Upper lobe of left lung (tissue), 6 donors: ENCODE data around the gene KDM2B. TPM values are rescaled to one million over a fixed set of nuclear protein-coding genes. Genes with fewer than 3 reads are reported as not detected.

ENCODE experiments used
- ATAC-seq, 2 donors: fragments of 200-7000 bp; cut with Tn5 transposase; one replicate each; pipeline ENCODE4 v1.9.1; 2022; ENCODE audit warnings: mild to moderate bottlenecking in 2 of 2, moderate library complexity in 2 of 2; ENCODE audit not compliant: low FRiP score in 2 of 2
- DNase-seq, 2 donors: peaks; one replicate each; pipeline ENCODE4 v3.0.0-alpha.2; 2019 to 2020
- H3K27ac ChIP-seq, 4 donors: fragments of 200-600 bp; sonication (generic); one replicate each; pipeline ENCODE4 v1.5.1; 2016 to 2019
- H3K27me3 ChIP-seq, 4 donors: fragments of 200-600 bp; sonication (generic); one replicate each; pipeline ENCODE4 v1.5.1; 2017 to 2019
- H3K36me3 ChIP-seq, 4 donors: fragments of 200-600 bp; sonication (generic); one replicate each; pipeline ENCODE4 v1.5.1; 2016 to 2019
- H3K4me1 ChIP-seq, 4 donors: fragments of 200-600 bp; sonication (generic); one replicate each; pipeline ENCODE4 v1.5.1; 2018 to 2019
- H3K4me3 ChIP-seq, 4 donors: fragments of 200-600 bp; sonication (generic); one replicate each; pipeline ENCODE4 v1.5.1; 2017 to 2019; ENCODE audit warnings: mild to moderate bottlenecking in 2 of 4, moderate library complexity in 1 of 4
- H3K9me3 ChIP-seq, 4 donors: fragments of 200-600 bp; sonication (generic); one replicate each; pipeline ENCODE4 v1.5.1; 2018 to 2019
- EP300 ChIP-seq, 4 donors: sonication (generic); formaldehyde crosslinking; IDR thresholded peaks; one replicate each; pipeline ENCODE4 v1.5.1; 2017; ENCODE audit warnings: antibody characterized with exemption in 4 of 4, control low read depth in 2 of 4
- POLR2A ChIP-seq, 4 donors: fragments of 450-650 bp; IDR thresholded peaks; one replicate each; pipeline ENCODE4 v1.5.1; 2016 to 2017; ENCODE audit warnings: antibody characterized with exemption in 4 of 4, mild to moderate bottlenecking in 2 of 4
- POLR2AphosphoS5 ChIP-seq, 2 donors: sonication (generic); formaldehyde crosslinking; IDR thresholded peaks; one replicate each; pipeline ENCODE4 v1.5.1; 2017; ENCODE audit warnings: antibody characterized with exemption in 2 of 2
- WGBS, 2 donors: methylation state at CpG; one replicate each; pipeline ENCODE4 v1.1.5; 2017 to 2018; 5-methylcytosine and 5-hydroxymethylcytosine counted together
- total RNA-seq, 6 donors: library from RNA; depleted of rRNA in 4 of 6; stranded (reverse); fragments of >200 nt in 4 of 6; gene quantifications; one replicate each; pipeline versions ENCODE4 v1.1.0 to v1.2.1, GENCODE V29; 2016 to 2021
- TF ChIP-seq, protein P1 (sequence below), 6 experiments: fragments of 450-650 bp in 4 of 6; fragments of 200-600 bp in 2 of 6; sonication (generic) in 2 of 6; IDR thresholded peaks; one replicate each; pipeline ENCODE4 v1.5.1; 2016 to 2019; ENCODE audit warnings: antibody characterized with exemption in 6 of 6
- donor health status: DM: no; HTN: no; CAD: no; lungs with moderate emphysema.
- donor health status: DM: no; HTN: yes; CAD: no; lungs with severe emphysema.

Gene KDM2B
- total RNA-seq, 6 donors from 2014 or later, result 29.5 to 81.7 (median 34.2) TPM

DNA sequence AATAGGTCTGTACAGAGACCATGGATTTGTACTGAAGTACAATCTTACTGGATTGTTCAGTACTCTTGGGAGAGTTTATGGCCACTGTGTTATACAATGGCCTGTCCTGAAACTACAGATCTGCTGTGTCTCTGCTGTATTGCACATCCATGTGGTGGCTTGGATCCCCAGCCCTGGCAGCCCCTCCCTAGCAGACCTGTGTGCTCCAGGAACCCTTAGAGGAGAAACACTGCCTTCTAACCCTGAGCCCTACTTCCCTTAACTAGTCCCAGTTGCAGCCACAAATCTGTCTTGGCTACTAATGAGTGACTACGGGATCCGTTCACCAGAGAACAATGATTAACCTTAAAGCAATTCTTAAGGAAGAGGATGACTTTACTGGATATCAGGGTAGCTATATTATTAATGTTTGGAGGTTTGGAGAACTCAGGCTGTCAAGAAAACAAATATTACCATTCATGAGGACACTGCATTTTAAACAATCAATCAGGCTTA, 153.2 kb downstream of the KDM2B start:
- no peak overlapping the region for H3K4me3 ChIP-seq
- no peak for TF ChIP-seq POLR2A (IDR thresholded peaks at IDR 0.05)
- TF ChIP-seq, protein P1, sequence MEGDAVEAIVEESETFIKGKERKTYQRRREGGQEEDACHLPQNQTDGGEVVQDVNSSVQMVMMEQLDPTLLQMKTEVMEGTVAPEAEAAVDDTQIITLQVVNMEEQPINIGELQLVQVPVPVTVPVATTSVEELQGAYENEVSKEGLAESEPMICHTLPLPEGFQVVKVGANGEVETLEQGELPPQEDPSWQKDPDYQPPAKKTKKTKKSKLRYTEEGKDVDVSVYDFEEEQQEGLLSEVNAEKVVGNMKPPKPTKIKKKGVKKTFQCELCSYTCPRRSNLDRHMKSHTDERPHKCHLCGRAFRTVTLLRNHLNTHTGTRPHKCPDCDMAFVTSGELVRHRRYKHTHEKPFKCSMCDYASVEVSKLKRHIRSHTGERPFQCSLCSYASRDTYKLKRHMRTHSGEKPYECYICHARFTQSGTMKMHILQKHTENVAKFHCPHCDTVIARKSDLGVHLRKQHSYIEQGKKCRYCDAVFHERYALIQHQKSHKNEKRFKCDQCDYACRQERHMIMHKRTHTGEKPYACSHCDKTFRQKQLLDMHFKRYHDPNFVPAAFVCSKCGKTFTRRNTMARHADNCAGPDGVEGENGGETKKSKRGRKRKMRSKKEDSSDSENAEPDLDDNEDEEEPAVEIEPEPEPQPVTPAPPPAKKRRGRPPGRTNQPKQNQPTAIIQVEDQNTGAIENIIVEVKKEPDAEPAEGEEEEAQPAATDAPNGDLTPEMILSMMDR (IDR thresholded peaks at IDR 0.05), result no peak
- no peak for TF ChIP-seq EP300 (IDR thresholded peaks at IDR 0.05)
- no peak for TF ChIP-seq POLR2AphosphoS5 (IDR thresholded peaks at IDR 0.05)
- WGBS, 2 donors, result 78 to 79% methylated on average over 2 of the region's 2 CpGs
- DNase-seq (no peak), ATAC-seq (no peak)
- H3K27me3 ChIP-seq, result no peaks in the 10 kb centered on the region
- no peak overlapping the region for H3K27ac ChIP-seq
- peaks cover 26 to 96% (median 56%) of the 10 kb centered on the region in 4 donors for H3K36me3 ChIP-seq
- H3K4me1 ChIP-seq, result no peaks in the 10 kb centered on the region
- no peaks in the 10 kb centered on the region for H3K9me3 ChIP-seq

DNA sequence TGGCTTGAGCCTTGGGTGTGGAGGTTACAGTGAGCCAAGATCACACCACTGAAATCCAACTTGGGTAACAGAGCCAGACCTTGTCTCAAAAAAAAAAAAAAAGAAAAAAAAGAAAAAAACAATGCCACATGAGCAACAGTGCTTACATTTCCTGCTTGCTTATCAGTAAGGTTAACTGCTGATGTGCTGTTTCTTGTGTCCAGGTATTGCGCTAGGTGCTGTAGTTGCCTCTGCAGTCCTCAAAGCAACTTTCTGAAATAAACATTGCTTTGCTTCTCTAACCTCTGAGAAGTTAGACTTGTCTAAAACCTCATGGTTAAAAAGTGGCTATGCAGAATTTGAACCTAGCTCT, 156.2 kb downstream of the KDM2B start:
- peaks cover 21 to 97% (median 51%) of the 10 kb centered on the region in 4 donors for H3K36me3 ChIP-seq
- no peak for DNase-seq

DNA sequence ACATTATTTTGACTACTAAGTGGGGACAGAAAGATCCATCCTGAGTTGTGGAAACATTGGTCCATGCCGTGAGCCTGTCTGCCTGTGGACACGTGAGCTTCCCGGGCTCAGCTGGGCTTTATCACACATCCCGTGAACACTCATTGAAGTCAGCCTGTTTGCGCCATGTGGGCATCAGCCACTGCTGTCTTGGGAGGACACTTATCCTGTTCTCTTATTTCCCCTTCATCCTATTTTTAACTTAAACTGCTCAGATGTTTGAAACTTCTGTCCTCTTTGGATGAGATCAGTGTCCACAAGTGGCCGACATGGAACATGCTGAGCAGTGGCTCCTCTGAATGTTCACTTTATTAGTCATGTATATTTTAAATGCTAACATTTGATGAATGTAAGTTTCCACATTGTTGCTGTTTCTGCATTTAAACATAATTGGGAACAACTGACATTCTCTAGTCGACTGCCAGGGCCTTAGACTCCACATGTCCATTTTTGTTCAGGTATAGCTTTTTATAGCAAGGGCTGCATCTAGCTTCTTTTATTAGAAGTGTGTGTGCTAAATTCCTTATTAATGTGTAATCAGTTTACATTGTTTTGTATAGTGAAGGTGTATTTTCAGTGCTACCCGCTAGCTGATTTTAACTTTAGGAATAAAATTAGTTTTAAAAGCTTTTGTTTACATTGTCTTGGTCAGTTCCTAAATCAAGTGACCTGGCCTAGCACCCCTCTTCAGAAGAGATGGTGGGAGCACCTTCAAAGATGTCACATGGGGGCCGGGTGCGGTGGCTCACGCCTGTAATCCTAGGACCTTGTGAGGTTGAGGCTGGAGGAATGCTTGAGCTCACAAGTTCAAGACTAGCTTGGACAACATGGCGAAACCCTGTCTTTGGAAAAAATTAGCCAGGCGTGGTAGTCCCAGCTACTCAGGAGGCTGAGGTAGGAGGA, 156.9 kb downstream of the KDM2B start:
- Histone ChIP-seq H3K27ac (no peak overlapping the region), H3K9me3 (no peaks in the 10 kb centered on the region), H3K27me3 (no peaks in the 10 kb centered on the region), H3K36me3 (peaks cover 24 to 97% (median 51%) of the 10 kb centered on the region in 4 donors), H3K4me1 (no peaks in the 10 kb centered on the region), H3K4me3 (no peak overlapping the region)
- WGBS, 2 donors, result 91 to 92% methylated on average over 13 of the region's 13 CpGs
- DNase-seq (no peak), ATAC-seq (no peak)
- TF ChIP-seq POLR2AphosphoS5 (IDR thresholded peaks at IDR 0.05) (no peak), POLR2A (IDR thresholded peaks at IDR 0.05) (no peak), EP300 (IDR thresholded peaks at IDR 0.05) (no peak)
- TF ChIP-seq, protein P1 (IDR thresholded peaks at IDR 0.05), result no peak

More for the DNA sequence above, 156.2 kb downstream of the KDM2B start:
- TF ChIP-seq EP300 (IDR thresholded peaks at IDR 0.05), result no peak
- TF ChIP-seq, protein P1 (IDR thresholded peaks at IDR 0.05), result no peak
- TF ChIP-seq POLR2A (IDR thresholded peaks at IDR 0.05), result no peak
- no peak for TF ChIP-seq POLR2AphosphoS5 (IDR thresholded peaks at IDR 0.05)
- H3K27me3 ChIP-seq, result no peaks in the 10 kb centered on the region
- no peaks in the 10 kb centered on the region for H3K9me3 ChIP-seq
- 95 to 100% methylated on average over 1 of the region's 1 CpG for WGBS, 2 donors
- no peaks in the 10 kb centered on the region for H3K4me1 ChIP-seq
- H3K4me3 ChIP-seq, result no peak overlapping the region
- ATAC-seq, result no peak
- H3K27ac ChIP-seq, result no peak overlapping the region

DNA sequence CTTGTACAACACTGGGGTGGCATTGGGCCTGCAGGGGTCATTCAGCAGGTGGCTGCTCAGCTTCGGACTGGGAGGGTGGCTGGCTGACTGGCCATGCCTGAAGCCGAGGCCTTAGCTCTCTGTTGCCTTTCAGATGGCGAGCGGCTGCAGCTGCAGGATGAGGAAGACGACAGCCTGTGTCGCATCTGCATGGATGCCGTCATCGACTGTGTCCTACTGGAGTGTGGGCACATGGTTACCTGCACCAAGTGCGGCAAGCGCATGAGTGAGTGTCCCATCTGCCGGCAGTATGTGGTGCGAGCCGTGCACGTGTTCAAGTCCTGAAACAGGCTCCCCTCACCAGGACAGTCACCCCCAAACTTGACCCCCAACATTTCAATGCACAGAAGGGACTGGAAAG, 157.6 kb downstream of the KDM2B start:
- H3K27me3 ChIP-seq, result no peaks in the 10 kb centered on the region
- 93 to 95% methylated on average over 9 to 14 of the region's 14 CpGs for WGBS, 2 donors
- peaks cover 21 to 97% (median 44%) of the 10 kb centered on the region in 4 donors for H3K36me3 ChIP-seq
- TF ChIP-seq POLR2AphosphoS5 (IDR thresholded peaks at IDR 0.05), result no peak
- no peak overlapping the region for H3K27ac ChIP-seq
- DNase-seq, result peak in 1 of 2 donors; percentile 36
- no peak overlapping the region for H3K4me3 ChIP-seq
- no peaks in the 10 kb centered on the region for H3K4me1 ChIP-seq
- ATAC-seq, result no peak
- no peaks in the 10 kb centered on the region for H3K9me3 ChIP-seq

DNA sequence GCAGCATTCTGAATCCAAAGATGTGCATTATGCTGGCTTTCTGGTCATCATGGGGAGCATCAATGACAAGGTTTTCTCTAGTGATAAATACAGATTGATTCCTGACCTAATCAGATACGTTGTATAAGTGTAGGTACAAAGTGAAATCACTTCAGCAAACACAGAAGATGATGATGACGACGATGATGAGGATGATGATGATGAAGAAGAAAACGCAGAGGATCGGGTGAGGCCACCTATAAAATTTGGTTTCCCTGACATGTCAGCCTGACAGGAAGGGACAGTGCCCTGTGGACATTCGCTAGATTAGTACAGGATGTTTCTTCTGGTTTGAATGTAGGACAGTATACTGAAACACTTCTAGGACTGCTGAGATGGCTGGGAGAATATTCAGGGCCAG, 160.7 kb downstream of the KDM2B start:
- TF ChIP-seq, protein P1 (IDR thresholded peaks at IDR 0.05), result no peak
- 87 to 92% methylated on average over 6 of the region's 6 CpGs for WGBS, 2 donors
- DNase-seq (no peak), ATAC-seq (no peak)
- H3K27ac ChIP-seq, result no peak overlapping the region
- H3K27me3 ChIP-seq, result no peaks in the 10 kb centered on the region
- H3K4me1 ChIP-seq, result no peaks in the 10 kb centered on the region
- H3K9me3 ChIP-seq, result no peaks in the 10 kb centered on the region
- peaks cover 20 to 94% (median 51%) of the 10 kb centered on the region in 4 donors for H3K36me3 ChIP-seq
- H3K4me3 ChIP-seq, result no peak overlapping the region
